Fibroblast of lung (primary cell): ENCODE measurements around the gene GALNT7. TPM values are rescaled to one million over a fixed set of nuclear protein-coding genes. Genes with fewer than 3 reads are reported as not detected.

Experiments used
- DNase-seq, 2 donors: peaks; one replicate each; pipeline versions ENCODE4 v3.0.0 to v3.0.0-alpha.2; 2010; ENCODE audit warnings: low read depth in 2 of 2
- H2AFZ ChIP-seq: 2 replicates; pipeline ENCODE4 v1.5.1; 2012; ENCODE audit warnings: low read length, control low read depth, inconsistent platforms
- H3K27ac ChIP-seq: 2 replicates; pipeline ENCODE4 v1.5.1; 2011; ENCODE audit warnings: low read length, control low read depth; ENCODE audit not compliant: insufficient read depth
- H3K27me3 ChIP-seq: 2 replicates; pipeline ENCODE4 v1.5.1; 2011; ENCODE audit warnings: mild to moderate bottlenecking, low read length; ENCODE audit not compliant: control insufficient read depth, insufficient read depth
- H3K36me3 ChIP-seq: 2 replicates; pipeline ENCODE4 v1.5.1; 2011; ENCODE audit warnings: low read length; ENCODE audit not compliant: control insufficient read depth, insufficient read depth
- H3K4me1 ChIP-seq: 2 replicates; pipeline ENCODE4 v1.5.1; 2011; ENCODE audit warnings: low read length; ENCODE audit not compliant: control insufficient read depth, insufficient read depth; ENCODE audit errors: extremely low read depth
- H3K4me2 ChIP-seq: 2 replicates; pipeline ENCODE4 v1.5.1; 2011; ENCODE audit warnings: low read length, control low read depth; ENCODE audit not compliant: insufficient read depth; ENCODE audit errors: extremely low read depth
- H3K4me3 ChIP-seq, 4 experiments: fragments of 200-600 bp in 1 of 4; sonication (generic) in 1 of 4; replicated peaks in 1 of 4; 2 replicates each; pipeline ENCODE4 v1.5.1; 2011 to 2016; ENCODE audit warnings: low read length in 4 of 4, low read depth in 3 of 4, mild to moderate bottlenecking in 3 of 4, control low read depth in 2 of 4, inconsistent platforms in 1 of 4, mixed read lengths in 1 of 4; ENCODE audit not compliant: insufficient read depth in 1 of 4; ENCODE audit errors: control extremely low read depth in 1 of 4
- H3K79me2 ChIP-seq: 2 replicates; pipeline ENCODE4 v1.5.1; 2012; ENCODE audit warnings: mild to moderate bottlenecking, low read length, inconsistent platforms; ENCODE audit not compliant: control insufficient read depth, insufficient read depth
- H3K9ac ChIP-seq: 2 replicates; pipeline ENCODE4 v1.5.1; 2011; ENCODE audit warnings: mild to moderate bottlenecking, low read length, control low read depth; ENCODE audit not compliant: insufficient read depth
- H3K9me3 ChIP-seq: 2 replicates; pipeline ENCODE4 v1.5.1; 2012; ENCODE audit warnings: low read depth, low read length; ENCODE audit not compliant: control insufficient read depth, insufficient read depth
- H4K20me1 ChIP-seq: 2 replicates; pipeline ENCODE4 v1.5.1; 2011; ENCODE audit warnings: low read length; ENCODE audit not compliant: control insufficient read depth, insufficient read depth; ENCODE audit errors: extremely low read depth
- EZH2 ChIP-seq: IDR thresholded peaks from 2 replicates; pipeline ENCODE4 v1.5.1; 2012; ENCODE audit warnings: low read length, control low read depth, mild to moderate bottlenecking; ENCODE audit errors: missing control alignments
- polyA plus RNA-seq, 2 donors: library from polyadenylated mRNA; depleted of rRNA in 1 of 2; stranded (reverse) in 1 of 2; unstranded in 1 of 2; fragments of >200 nt; gene quantifications; 2 replicates each; pipeline ENCODE4 v1.2.1, GENCODE V29; 2011 to 2012; ENCODE audit warnings: missing spikeins in 1 of 2
- total RNA-seq: library from RNA; depleted of rRNA; stranded (reverse); fragments of >200 nt; gene quantifications from 2 replicates; pipeline ENCODE4 v1.2.1, GENCODE V29; 2014
- TF ChIP-seq, protein P1 (sequence below), 2 donors: IDR thresholded peaks in 1 of 2; conservative IDR thresholded peaks in 1 of 2; 1 replicate in 1 of 2; 2 replicates in 1 of 2; pipeline ENCODE4 v1.5.1; 2011 to 2012; ENCODE audit warnings: low read length in 2 of 2, control low read depth in 1 of 2, inconsistent platforms in 1 of 2, low read depth in 1 of 2, mild to moderate bottlenecking in 1 of 2

Gene GALNT7
- total and polyA plus RNA-seq, 2 donors (not counting 1 experiment from before 2014, with no cell fraction given) = 40.4 to 45.4 TPM

DNA sequence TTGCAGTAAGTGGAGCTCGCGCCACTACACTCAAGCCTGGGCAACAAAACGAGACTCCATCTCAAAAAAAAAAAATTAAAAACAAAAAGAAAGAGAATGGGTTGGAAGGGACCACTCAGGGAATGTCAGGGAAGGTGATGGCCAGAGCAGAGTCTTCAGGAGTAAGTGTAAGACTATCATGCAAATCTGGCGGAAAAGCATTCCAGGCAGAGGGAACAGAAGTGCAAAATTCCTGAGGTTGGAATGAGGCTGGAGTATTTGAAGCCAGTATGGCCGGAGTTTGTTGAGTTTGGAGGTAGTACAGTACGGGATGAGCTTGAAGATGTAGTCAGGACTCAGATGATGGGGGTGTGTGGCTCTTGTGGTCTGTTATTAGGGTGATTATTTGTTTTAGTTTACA lies 7.4 kb downstream of the GALNT7 start:
- H3K9me3 ChIP-seq = no peaks in the 10 kb centered on the region
- DNase-seq = no peak
- H3K36me3 ChIP-seq = no peaks in the 10 kb centered on the region
- no peaks in the 10 kb centered on the region for H4K20me1 ChIP-seq
- H3K27me3 ChIP-seq = no peaks in the 10 kb centered on the region
- no peak overlapping the region for H3K9ac ChIP-seq
- H3K79me2 ChIP-seq = peaks cover 9% of the 10 kb centered on the region
- no peak overlapping the region for H3K27ac ChIP-seq
- H3K4me2 ChIP-seq = no peak overlapping the region
- no peak overlapping the region for H2AFZ ChIP-seq
- H3K4me1 ChIP-seq = peaks cover 2% of the 10 kb centered on the region
- no peak overlapping the region for H3K4me3 ChIP-seq
- TF ChIP-seq EZH2 = no peak
- TF ChIP-seq, protein P1, sequence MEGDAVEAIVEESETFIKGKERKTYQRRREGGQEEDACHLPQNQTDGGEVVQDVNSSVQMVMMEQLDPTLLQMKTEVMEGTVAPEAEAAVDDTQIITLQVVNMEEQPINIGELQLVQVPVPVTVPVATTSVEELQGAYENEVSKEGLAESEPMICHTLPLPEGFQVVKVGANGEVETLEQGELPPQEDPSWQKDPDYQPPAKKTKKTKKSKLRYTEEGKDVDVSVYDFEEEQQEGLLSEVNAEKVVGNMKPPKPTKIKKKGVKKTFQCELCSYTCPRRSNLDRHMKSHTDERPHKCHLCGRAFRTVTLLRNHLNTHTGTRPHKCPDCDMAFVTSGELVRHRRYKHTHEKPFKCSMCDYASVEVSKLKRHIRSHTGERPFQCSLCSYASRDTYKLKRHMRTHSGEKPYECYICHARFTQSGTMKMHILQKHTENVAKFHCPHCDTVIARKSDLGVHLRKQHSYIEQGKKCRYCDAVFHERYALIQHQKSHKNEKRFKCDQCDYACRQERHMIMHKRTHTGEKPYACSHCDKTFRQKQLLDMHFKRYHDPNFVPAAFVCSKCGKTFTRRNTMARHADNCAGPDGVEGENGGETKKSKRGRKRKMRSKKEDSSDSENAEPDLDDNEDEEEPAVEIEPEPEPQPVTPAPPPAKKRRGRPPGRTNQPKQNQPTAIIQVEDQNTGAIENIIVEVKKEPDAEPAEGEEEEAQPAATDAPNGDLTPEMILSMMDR (conservative IDR thresholded peaks at IDR 0.05 in 1 of 2, IDR thresholded peaks at IDR 0.05 in 1 of 2; ENCODE audit: low read depth in 1 of 2, low read length in 2 of 2) = no peak

DNA sequence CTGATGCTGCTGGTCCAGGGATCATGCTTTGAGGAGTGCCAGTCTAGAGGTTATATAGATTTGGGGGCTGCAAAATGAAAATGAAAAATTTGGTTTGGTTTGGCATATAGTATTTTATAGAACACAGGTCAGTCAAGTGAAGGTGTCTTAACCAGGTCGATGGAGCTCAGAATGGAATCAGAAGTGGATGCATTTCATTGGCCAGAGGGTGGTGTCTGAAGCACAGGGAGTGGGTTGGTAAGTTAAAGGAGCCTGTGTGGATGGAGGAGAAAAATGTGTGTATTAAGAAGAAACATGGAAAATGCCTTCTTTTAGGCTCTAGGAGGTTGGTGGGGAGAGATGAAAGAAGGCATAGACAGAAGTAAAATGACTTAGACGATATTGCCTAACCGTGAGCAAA lies 8.6 kb downstream of the GALNT7 start:
- DNase-seq = no peak
- peaks cover 4% of the 10 kb centered on the region for H3K79me2 ChIP-seq

DNA sequence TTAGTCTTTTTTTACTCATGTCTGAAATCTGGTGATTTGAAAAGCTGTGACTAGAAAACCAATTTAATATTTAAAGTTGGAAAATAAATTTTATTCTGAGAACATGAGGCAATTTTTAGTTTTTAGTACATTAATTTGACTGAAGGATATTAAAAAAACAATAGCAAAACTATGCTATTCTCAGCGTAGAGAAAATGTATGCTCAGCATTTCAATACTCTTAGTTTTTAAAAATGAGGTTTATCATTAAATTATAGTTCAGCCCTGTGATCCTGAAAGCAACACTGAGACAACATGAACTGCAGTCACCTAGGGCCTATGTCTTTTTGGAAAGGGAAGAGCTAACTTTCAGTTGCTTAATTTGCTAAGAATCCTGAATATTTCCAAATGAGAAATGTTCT lies 9.5 kb downstream of the GALNT7 start:
- no peaks in the 10 kb centered on the region for H3K9me3 ChIP-seq
- DNase-seq = no peak
- H3K27ac ChIP-seq = no peak overlapping the region
- peaks cover 1% of the 10 kb centered on the region for H3K79me2 ChIP-seq
- TF ChIP-seq EZH2 = no peak
- H3K9ac ChIP-seq = no peak overlapping the region
- no peak overlapping the region for H3K4me2 ChIP-seq
- no peaks in the 10 kb centered on the region for H3K36me3 ChIP-seq
- no peak overlapping the region for H2AFZ ChIP-seq
- no peak overlapping the region for H3K4me3 ChIP-seq
- H3K4me1 ChIP-seq = peaks cover 8% of the 10 kb centered on the region
- H3K27me3 ChIP-seq = no peaks in the 10 kb centered on the region
- H4K20me1 ChIP-seq = no peaks in the 10 kb centered on the region

More for the DNA sequence above, 8.6 kb downstream of the GALNT7 start:
- H3K27ac ChIP-seq = no peak overlapping the region
- no peak overlapping the region for H2AFZ ChIP-seq
- no peak overlapping the region for H3K9ac ChIP-seq
- H3K4me2 ChIP-seq = no peak overlapping the region
- H3K27me3 ChIP-seq = no peaks in the 10 kb centered on the region
- H3K4me1 ChIP-seq = peaks cover 2% of the 10 kb centered on the region
- H3K36me3 ChIP-seq = no peaks in the 10 kb centered on the region
- TF ChIP-seq EZH2 = no peak
- TF ChIP-seq, protein P1 (conservative IDR thresholded peaks at IDR 0.05 in 1 of 2, IDR thresholded peaks at IDR 0.05 in 1 of 2; ENCODE audit: low read depth in 1 of 2, low read length in 2 of 2) = no peak
- no peaks in the 10 kb centered on the region for H3K9me3 ChIP-seq
- H4K20me1 ChIP-seq = no peaks in the 10 kb centered on the region
- H3K4me3 ChIP-seq = no peak overlapping the region
